Measurements from ENCODE around the gene ORAI2.
"Not testable (repeated sequence)": the region's sequence is repeated elsewhere in the genome, so short reads cannot be mapped to it uniquely, and the experiment has no call there.

The ORAI2 gene

GRCh38 chr7:102433219-102434038 is at the start of gene ORAI2:
TSS of gene ORAI2 (plus strand) at chr7:102433575. CDS start at chr7:102438957, 5,382 bp downstream.
- DNase-seq = peak; percentile 63

- no peak for DNase-seq
Measured at GRCh38 chr7:102387064-102387463, 46.3 kb upstream of the ORAI2 start.

- DNase-seq = no peak
Measured at GRCh38 chr7:102389810-102390209, 43.6 kb upstream of the ORAI2 start.

GRCh38 chr7:102390697-102391484 is 42.5 kb upstream of the ORAI2 start:
- peak; percentile 47 for DNase-seq

GRCh38 chr7:102392330-102392729 is 41.0 kb upstream of the ORAI2 start:
- DNase-seq = no peak

- no peak for DNase-seq
Measured at GRCh38 chr7:102393467-102393866, 39.9 kb upstream of the ORAI2 start.

GRCh38 chr7:102395592-102395872 is 37.8 kb upstream of the ORAI2 start:
- no peak for DNase-seq

- DNase-seq = peak; percentile 63
Measured at GRCh38 chr7:102395873-102396709, 37.3 kb upstream of the ORAI2 start, which contains the start of gene PRKRIP1. TSS of gene PRKRIP1 (plus strand) at chr7:102396363. CDS start at chr7:102396412, 49 bp downstream.

- no peak for DNase-seq
Measured at GRCh38 chr7:102396710-102397019, 36.7 kb upstream of the ORAI2 start.

GRCh38 chr7:102398543-102398942 is 34.8 kb upstream of the ORAI2 start:
- DNase-seq = no peak

GRCh38 chr7:102400360-102400759 is 33.0 kb upstream of the ORAI2 start:
- no peak for DNase-seq

GRCh38 chr7:102403563-102403962 is 29.8 kb upstream of the ORAI2 start:
- no peak for DNase-seq

- DNase-seq = peak; percentile 59
Measured at GRCh38 chr7:102404005-102404861, 29.1 kb upstream of the ORAI2 start.

- not testable (repeated sequence) for DNase-seq
Measured at GRCh38 chr7:102404862-102405188, 28.6 kb upstream of the ORAI2 start.

GRCh38 chr7:102407910-102408309 is 25.5 kb upstream of the ORAI2 start:
- DNase-seq = no peak

GRCh38 chr7:102408530-102408929 is 24.8 kb upstream of the ORAI2 start:
- DNase-seq = not testable (repeated sequence)

- no peak for DNase-seq
Measured at GRCh38 chr7:102409340-102409739, 24.0 kb upstream of the ORAI2 start.

- no peak for DNase-seq
Measured at GRCh38 chr7:102410123-102410522, 23.3 kb upstream of the ORAI2 start.

- DNase-seq = no peak
Measured at GRCh38 chr7:102410918-102411317, 22.5 kb upstream of the ORAI2 start.

- peak; percentile 36 for DNase-seq
Measured at GRCh38 chr7:102412548-102412947, 20.8 kb upstream of the ORAI2 start.

GRCh38 chr7:102413091-102413490 is 20.3 kb upstream of the ORAI2 start:
- DNase-seq = no peak

GRCh38 chr7:102413611-102414010 is 19.8 kb upstream of the ORAI2 start:
- DNase-seq = no peak
